A549 (cell line): ENCODE measurements around the gene PREX1.

Experiments
- EP300 ChIP-seq, 2 experiments: fragments of >200 bp; sonication (Bioruptor Twin); formaldehyde crosslinking; IDR thresholded peaks; 2 replicates in 1 of 2; 3 replicates in 1 of 2; pipeline ENCODE4 v1.6.1; 2016 to 2017
- KDM1A ChIP-seq: fragments of 200-600 bp; sonication (generic); IDR thresholded peaks from 2 replicates; pipeline ENCODE4 v1.6.1; 2016; ENCODE audit warnings: low read depth, mild to moderate bottlenecking
- POLR2A ChIP-seq: IDR thresholded peaks from 2 replicates; pipeline ENCODE4 v1.6.1; 2012; ENCODE audit warnings: mild to moderate bottlenecking, low read length
- RAD21 ChIP-seq, 2 experiments: fragments of >200 bp in 1 of 2; sonication (Bioruptor Twin) in 1 of 2; formaldehyde crosslinking in 1 of 2; IDR thresholded peaks in 1 of 2; conservative IDR thresholded peaks in 1 of 2; 2 replicates in 1 of 2; 3 replicates in 1 of 2; pipeline ENCODE4 v1.6.1; 2012 to 2018; ENCODE audit warnings: inconsistent platforms in 1 of 2
- TF ChIP-seq, protein P1 (sequence below): fragments of >200 bp; sonication (Bioruptor Twin); formaldehyde crosslinking; IDR thresholded peaks from 3 replicates; pipeline ENCODE4 v1.5.1; 2016
- TF ChIP-seq, protein P2 (sequence below): fragments of 450-650 bp; IDR thresholded peaks from 2 replicates; pipeline ENCODE4 v1.6.1; 2014; ENCODE audit warnings: antibody characterized with exemption

DNA sequence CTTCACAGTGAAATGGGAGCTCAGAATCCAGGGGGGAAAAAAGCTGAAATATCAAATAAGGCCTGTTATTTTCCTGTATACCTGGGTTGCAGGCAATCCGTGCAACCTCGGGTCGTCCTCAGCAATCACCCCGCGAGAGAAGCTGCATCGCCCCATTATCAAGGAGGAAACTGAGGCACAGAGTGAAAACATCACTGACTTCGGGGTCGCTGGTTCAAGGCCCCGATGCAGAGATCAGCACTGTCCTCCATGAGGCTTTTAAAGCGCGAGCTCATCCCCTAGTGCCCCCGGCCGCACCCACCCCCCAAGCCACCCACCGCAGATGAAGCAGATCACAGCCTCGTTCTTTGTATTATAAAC lies 203.9 kb downstream of the PREX1 start:
- TF ChIP-seq POLR2A (no peak), RAD21 (conservative IDR thresholded peaks at IDR 0.05 in 1 of 2, IDR thresholded peaks at IDR 0.05 in 1 of 2) (no peak), KDM1A (no peak), EP300 (IDR thresholded peaks at IDR 0.05) (no peak)
- TF ChIP-seq, protein P1, sequence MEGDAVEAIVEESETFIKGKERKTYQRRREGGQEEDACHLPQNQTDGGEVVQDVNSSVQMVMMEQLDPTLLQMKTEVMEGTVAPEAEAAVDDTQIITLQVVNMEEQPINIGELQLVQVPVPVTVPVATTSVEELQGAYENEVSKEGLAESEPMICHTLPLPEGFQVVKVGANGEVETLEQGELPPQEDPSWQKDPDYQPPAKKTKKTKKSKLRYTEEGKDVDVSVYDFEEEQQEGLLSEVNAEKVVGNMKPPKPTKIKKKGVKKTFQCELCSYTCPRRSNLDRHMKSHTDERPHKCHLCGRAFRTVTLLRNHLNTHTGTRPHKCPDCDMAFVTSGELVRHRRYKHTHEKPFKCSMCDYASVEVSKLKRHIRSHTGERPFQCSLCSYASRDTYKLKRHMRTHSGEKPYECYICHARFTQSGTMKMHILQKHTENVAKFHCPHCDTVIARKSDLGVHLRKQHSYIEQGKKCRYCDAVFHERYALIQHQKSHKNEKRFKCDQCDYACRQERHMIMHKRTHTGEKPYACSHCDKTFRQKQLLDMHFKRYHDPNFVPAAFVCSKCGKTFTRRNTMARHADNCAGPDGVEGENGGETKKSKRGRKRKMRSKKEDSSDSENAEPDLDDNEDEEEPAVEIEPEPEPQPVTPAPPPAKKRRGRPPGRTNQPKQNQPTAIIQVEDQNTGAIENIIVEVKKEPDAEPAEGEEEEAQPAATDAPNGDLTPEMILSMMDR, result no peak
- TF ChIP-seq, protein P2, sequence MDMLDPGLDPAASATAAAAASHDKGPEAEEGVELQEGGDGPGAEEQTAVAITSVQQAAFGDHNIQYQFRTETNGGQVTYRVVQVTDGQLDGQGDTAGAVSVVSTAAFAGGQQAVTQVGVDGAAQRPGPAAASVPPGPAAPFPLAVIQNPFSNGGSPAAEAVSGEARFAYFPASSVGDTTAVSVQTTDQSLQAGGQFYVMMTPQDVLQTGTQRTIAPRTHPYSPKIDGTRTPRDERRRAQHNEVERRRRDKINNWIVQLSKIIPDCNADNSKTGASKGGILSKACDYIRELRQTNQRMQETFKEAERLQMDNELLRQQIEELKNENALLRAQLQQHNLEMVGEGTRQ, result no peak
